Measurements from ENCODE around the gene GHR. TPM values are rescaled to one million over a fixed set of nuclear protein-coding genes. Genes with fewer than 3 reads are reported as not detected.

The GHR gene
- total RNA-seq, 1 donor from 2014 or later = 2.4 TPM

- peak; percentile 64 for ATAC-seq
These were observed 181.0 kb downstream of the GHR start for GRCh38 chr5:42604171-42604711.

GRCh38 chr5:42605490-42605889, 182.3 kb downstream of the GHR start:
- ATAC-seq = no peak

DNA sequence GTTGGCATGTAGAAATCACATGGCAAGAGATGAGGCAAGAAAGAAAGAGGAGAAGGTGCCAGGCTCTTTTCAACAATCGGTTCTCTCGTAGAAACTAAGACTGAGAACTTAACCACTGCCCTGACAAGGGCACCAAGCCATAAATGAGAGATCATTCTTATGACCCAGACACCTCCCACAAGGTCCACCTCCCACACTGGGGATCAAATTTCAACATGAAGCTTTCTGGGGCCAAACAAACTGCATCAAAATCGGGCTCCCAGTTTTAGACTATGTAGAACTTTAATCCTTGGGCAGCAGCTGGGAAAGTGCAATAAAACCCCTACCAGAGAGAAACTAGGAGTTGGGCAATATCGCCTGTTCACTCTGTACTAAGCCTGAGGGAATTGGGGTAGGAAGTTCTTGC, 183.2 kb downstream of the GHR start:
- ATAC-seq = no peak

DNA sequence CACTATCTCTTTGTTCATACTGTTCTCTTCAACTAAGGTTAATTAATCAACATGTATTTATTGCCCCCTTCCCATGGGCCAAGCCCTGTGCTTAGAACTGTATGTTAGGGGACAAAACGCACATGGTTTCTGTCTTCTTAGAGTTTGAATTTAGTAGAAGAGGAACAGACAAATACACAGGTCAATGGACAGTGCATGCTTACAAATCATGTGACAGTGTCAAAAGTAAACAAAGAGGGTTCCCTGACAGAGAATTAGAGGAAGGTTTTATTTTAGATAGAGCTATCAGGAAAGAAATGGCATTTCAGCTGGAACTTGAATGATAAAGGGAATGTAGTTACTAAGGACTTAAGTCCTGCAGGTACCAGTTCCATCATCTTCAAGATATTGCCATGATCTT, 188.2 kb downstream of the GHR start:
- ATAC-seq = no peak

GRCh38 chr5:42612750-42613366, 189.6 kb downstream of the GHR start:
- ATAC-seq = no peak

GRCh38 chr5:42614509-42614908, 191.3 kb downstream of the GHR start:
- ATAC-seq = no peak

GRCh38 chr5:42620579-42621216, 197.5 kb downstream of the GHR start:
- ATAC-seq = peak; percentile 72

GRCh38 chr5:42621242-42621641, 198.0 kb downstream of the GHR start:
- ATAC-seq = no peak

GRCh38 chr5:42621662-42622061, 198.4 kb downstream of the GHR start:
- ATAC-seq = peak; percentile 26

DNA sequence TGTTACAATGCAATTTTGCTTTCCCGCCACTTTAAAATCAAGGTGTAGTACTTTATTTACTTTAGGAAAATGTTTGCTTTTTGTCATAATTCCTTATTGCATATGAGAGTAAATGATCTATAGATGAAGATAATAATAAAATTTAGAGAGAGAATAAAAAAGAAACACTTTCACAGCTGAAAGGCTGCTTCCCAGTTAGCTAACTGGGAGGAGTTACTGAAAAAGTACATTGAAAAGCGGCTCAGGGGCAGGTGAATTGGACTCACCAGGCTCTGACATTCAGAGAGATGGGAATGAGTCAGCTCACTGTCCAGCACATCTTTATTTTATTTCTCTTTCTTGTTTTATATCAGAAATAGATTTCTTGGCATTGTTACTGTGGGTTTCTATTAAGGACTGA, 201.7 kb downstream of the GHR start:
- no peak for ATAC-seq

GRCh38 chr5:42626462-42626861, 203.2 kb downstream of the GHR start:
- ATAC-seq = no peak

GRCh38 chr5:42628821-42629220, 205.6 kb downstream of the GHR start:
- ATAC-seq = no peak

DNA sequence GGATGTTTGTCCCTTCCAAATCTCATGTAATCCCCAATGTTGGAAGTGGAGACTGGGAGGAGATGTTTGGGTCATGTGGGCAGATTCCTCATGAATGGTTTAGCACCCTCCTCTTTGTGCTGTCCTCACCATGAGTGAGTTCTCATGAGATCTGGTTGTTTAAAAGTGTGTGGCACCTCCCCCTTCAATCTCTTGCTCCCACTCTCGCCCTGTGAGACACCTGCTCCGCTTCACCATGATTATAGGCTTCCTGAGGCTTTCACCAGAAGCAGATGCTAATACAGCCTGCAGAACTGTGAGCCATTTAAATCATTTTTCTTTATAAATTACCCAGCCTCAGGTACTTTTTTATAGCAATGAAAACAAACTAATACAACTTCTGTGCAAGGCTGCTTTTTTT, 206.0 kb downstream of the GHR start:
- ATAC-seq = no peak

DNA sequence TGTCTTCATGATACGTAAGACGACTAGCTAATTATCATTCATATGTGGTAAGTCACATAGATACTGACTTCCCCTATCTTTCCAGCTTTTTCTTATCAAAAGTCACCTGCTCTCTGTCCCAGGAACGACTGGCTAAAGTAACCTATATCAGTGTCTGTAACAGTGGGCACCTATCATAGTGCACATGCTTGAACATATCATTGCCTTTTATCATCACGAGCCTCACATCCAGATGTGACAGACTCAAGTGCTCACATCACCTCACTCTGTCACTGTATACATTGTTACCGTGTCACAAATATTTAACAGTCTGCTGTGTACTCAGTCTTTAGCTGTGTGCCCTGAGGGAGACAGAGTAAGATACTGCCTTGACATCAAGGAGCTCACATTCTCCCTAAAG, 208.0 kb downstream of the GHR start:
- ATAC-seq = no peak

GRCh38 chr5:42632354-42632900, 209.2 kb downstream of the GHR start:
- ATAC-seq = no peak

DNA sequence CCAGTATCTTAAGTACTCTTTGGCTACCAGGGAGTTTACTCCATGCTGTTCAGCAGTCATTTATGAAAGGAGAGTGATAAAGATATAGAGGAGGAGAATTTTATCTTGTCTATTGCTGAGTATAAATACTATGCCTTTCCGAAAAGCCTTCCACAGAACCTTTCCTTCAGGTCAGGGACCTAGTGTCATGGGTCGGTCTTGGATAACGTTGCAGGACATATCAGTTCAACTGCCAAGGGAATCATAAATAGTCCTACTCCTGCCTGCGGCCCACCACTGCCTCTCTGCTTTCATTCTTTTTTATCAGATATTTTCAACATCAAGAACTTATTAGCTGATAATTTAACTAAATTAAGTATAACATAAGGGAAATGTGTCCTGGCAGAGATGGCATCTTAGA, 211.3 kb downstream of the GHR start:
- ATAC-seq = no peak

DNA sequence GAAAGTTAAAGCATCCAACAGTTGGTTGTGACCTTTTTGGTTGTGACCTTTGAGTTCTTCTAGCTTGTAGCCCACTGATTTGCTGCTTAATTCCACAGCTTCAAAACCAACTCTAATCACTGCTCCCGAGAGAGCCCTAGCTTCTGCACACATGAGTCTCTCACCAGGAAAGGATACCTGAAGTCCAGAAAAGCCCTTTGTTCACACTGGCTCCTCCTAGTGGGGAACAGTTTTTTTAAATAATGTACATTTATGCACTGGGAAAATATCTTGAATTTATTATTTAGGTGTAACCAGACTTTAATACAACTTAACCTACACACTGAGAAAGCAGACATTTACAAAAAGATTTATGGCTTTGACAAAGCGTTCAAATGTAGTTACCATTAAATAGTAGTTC, 213.2 kb downstream of the GHR start:
- no peak for ATAC-seq

DNA sequence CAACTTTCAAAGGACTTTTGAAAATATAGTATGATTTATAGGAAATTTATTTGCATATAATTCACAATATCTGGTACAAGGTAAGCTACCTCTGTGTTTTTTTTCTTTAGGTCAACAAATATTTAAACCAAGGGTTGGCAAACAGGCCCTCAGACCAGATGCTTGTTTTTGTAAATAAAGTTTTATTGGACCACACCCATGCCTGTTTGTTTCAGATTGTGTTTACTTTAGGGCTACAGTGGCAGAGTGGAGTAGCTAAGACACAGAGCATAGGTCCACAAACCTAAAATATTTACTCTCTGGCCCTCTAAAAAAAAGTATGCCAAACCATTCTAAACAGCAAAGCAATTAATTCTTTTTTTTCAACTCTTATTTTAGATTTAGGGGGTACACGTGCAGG, 213.7 kb downstream of the GHR start:
- no peak for ATAC-seq

DNA sequence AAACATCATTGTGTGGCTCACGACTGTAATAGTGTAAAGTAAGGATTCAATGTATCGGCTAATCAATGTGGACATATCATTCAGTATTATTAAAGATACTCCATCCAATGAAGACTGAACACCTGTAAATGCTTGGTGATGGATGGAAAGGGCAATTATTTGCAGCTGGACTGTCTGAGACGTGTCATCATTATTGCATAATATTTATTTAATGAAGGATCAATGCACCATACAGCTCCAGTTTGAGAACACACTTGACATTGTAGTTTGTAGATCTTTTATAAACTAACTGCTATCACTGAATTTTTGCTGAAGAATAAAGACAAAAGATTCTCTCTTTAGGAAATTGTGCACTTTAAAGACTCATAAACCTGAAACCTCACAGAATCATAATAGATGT, 215.7 kb downstream of the GHR start:
- no peak for ATAC-seq

GRCh38 chr5:42640835-42641234, 217.6 kb downstream of the GHR start:
- ATAC-seq = peak; percentile 61

DNA sequence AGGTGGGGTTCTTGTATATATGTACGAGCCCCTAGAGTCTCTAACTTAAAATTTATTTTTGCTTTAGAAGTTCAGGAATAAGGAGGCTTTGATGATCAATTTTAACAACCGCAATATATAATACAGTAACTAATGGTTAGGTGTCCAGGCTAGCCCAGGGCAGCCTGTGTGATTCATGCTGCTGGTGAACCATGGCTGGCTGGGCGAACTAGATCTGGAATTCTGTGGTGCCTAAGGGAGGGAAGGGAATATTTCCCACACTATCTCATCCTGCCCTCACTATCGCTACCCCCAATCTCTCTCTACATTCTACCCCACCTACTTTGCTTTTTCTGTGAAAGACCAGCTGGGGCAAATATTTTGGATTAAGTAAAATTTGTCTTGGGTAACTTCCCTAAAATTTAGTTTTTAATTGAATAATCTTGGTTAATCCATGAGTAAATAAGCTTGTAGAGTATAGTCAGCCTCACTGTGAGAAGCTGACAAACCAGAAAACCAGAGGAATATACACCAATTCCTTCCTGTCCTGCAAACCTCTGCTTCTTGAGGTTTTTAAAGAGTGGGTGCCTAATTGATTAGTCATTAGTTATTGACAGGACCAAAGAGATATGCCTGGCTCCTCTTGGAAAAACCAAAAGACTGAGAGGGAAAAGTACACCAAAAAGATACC, 218.2 kb downstream of the GHR start:
- peak; percentile 88 for ATAC-seq

GRCh38 chr5:42642006-42642405, 218.8 kb downstream of the GHR start:
- no peak for ATAC-seq

GRCh38 chr5:42643360-42643759, 220.1 kb downstream of the GHR start:
- no peak for ATAC-seq

GRCh38 chr5:42645138-42645537, 221.9 kb downstream of the GHR start:
- ATAC-seq = no peak

All from esophagus mucosa (tissue), 1 donor.